NCI-H1092 (cell line): ENCODE data around the gene NRSN2.

ENCODE experiments used
- DNase-seq: peaks from one replicate; lab custom pipeline; 2025; lab: John Stamatoyannopoulos, UW

Gene NRSN2

DNA sequence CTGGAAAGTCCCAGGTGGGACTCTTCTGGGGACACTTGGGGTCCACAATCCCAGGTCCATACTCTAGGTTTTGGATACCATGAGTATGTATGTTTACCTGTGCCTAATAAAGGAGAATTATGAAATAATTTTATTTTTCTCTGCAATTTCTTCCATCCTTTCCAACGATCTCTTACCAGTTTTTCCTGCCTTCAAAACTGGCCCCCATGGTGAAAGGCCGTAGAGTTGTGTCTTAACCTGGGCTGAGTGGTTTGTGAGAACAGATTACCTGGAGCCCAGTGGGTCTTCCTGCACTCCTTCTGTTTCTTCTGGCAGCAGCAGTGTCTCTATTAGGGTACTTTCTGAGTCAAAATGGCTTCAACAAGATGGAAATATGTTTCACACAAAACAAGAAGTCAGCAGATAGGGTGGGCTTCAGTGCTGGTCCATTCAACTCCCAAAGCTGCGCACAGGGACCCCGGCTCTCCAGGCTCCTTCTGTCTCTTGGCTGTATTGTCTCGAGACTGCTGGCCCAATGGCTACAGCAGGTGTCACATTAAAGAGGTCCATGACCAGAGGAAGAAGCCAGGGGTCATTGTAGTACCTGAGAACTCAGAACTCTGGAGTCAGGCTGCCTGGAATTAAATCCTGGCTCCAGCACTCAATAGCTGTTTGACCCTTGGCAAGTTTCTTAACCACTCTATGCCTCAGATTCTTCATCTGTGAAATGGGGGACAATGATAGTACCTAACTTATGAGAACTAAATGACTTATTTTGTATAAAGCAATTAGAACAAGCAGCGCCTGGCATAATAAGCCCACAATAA is 50.7 kb downstream of the NRSN2 start:
- DNase-seq: no peak

DNA sequence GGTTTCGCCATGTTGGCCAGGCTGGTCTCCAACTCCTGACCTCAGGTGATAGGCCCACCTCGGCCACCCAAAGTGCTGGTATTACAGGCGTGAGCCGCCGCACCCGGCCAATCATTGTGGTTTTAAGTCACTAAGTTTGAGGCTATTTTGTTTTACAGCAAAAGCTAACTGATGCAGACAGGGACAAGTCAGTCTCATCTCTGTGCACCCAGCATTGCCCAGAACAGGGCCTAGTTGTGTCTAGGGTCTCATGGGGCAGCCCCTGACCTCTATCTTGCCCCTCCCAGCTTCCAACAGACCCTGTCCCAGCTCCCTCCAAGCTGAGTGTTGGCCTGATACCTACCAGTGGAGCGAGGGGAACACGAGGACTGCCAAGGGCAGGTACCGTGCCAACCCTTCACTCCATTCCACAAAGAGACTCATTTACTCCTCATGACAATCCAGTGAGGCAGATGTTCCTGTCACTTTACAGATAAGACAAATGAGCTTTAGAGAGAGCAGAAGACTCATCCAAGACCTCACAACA is 52.3 kb downstream of the NRSN2 start:
- DNase-seq: no peak

DNA sequence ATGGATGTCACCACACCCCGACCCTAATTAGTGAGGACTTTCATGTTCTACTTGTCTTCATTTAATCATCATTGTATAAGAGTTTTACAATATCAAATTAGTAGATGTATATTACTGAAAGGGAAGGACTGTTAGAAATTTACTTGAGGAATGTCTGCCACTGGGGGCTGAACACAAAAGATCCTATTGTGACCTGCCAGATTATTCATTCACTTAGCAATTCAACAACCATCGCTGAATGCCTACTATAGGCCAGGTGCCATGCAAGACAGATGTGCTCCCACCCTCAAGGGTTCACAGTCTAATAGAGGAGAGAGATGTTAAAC is 53.2 kb downstream of the NRSN2 start:
- DNase-seq: no peak

DNA sequence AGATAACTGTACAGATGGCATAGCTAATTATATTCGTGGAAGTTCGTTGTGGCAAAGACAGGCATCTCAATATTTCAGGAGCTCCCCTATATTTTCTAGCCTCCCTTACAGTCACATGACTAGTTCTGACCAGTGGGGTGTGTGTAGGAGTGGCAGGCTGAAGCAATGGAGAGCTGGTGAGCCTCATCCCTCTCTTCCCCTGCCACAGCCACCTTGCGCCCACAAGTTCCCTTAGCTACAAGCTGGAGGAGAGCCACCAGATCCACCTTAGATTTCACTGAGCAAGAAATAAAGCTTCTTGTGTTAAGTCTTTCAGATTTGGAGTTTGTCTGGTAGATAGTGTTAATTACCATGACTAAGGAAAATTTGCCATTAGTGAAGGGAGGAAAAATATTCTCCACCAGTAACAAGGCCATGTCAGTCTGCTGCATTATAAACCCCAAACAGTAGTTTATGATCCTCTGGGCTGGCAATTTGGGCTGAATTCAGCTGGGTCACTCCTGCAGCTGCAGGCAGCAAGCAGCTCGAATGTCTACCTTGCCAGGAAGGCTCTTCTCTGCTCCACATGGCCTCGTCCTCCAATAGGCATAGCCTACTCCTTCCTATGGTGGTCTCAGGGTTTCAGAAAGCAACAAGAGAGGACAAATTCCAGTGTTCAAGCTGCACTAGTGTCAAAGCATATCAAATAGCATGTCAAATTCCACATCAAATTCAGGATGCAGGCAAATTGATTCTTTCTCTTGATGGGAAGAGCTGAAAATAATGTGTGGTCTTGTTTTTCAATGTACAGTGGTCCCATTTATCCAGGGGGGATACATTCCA is 53.8 kb downstream of the NRSN2 start:
- DNase-seq: no peak

DNA sequence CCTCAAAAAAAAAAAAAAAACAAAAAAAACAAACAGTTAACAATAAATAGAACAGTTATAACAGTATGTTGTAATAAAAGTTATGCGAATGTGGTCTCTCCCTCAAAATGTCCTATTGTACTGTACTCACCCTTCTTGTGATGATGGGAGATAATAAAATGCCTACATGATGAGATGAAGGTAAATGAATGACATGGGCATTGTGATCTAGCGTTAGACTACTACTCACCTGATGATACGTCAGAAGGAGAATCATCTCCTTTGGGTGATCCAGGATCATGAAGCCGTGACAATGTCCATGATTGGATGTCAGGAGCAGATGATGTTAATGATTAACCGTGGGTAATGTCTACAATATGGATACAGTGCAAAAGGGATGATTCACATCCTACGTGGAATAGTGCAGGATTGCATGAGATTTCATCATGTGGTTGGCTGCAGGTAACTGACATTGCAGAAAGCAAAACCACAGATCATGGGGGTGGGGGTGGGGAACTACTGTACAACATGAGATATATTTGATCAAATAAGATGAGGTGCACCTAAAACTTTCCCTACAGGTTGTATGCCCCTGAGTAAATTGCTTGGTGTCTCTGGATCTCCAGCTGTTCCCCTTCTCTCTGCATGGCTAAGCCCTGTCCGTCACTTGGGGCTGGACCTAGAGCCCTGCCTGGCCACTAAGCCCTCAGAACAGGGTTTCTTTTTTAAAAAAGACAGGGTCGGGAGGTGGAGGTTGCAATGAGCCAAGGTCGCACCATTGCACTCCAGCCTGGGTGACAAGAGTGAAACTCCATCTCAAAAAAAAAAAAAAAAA is 55.0 kb downstream of the NRSN2 start:
- no peak for DNase-seq

DNA sequence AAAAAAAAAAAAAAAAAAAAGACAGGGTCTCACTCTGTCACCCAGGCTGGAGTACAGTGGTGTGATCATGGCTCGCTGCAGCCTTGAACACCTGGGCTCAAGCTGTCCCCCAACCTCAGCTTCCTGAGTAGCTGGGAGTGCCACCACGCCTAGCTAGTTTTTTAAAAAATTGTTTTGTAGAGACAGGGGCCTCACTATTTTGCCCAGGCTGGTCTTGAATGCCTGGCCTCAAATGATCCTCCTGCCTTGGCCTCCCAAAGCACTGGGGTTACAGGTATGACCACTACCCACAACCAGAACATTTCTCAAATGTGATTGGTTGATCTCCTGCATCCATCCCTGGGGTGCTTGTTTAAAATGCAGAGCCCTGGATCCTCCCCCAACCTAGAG is 55.6 kb downstream of the NRSN2 start:
- DNase-seq: no peak

DNA sequence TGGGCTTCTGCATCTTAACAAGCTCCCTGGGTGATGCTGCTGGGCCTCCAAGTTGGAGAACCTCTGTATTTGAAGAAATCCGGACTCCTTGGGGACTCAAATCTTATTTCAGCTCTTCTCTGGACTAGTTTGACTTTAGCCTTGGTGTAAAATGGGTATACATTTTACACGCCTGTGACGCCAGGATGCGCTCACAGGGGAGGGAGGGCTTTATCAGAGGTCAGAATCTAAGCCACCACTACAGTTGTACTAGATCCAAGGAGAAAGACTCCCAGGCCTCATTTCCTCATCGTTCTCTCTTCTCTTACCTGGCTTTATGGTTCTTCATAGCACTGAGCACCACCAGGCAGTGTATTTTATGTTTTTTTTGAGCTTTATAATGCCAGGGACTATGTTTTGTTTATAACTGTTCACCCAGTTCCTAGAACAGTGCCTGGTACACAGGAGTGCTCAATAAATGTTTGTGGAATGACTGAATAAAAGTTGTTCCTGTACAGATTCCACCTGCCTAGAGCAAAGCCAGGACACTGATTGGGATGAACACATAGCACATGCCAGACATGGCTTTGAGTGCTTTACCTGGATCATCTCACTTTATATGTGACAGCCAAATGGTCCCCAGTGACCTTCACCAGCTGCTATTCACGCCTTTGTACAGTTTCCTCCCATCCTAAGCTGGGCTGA is 56.1 kb downstream of the NRSN2 start:
- DNase-seq: no peak

DNA sequence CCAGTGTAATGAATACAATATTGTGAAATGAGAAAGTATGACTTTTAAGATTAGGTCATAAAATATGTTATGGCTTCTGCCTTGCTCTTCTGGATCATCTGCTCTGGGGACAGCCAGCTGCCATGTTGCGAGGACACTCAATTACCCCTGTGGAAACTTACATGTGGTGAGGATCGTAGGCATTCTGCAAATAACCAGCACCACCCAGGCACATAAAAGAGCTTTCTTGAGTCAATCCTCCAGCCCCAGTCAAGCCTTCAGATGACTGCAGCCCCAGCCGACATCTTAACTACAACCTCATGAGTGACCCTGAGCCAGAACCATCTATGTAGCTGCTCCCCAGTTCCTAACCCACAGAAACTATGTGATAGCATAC is 56.7 kb downstream of the NRSN2 start:
- DNase-seq: no peak

DNA sequence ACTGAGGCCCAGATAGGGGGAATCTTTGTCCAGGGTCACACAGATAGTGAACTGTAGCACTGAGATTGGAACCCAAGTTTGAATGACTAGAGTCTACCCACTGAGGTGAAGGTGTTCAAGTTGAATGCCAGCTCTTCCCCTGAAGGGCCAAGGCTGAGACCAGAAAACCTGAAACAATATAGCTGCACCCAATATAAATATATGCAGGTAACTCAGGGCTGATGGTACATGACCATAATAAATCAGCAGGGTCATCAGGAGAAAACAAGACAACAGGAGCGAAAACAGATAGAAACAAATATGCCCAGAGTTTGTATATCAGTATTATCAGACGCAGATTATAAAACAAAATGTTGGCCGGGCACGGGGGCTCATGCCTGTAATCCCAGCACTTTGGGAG is 57.2 kb downstream of the NRSN2 start:
- no peak for DNase-seq
